Neural crest cell (in vitro differentiated cells): Measurements from ENCODE around the gene CAV1. TPM values are rescaled to one million over a fixed set of nuclear protein-coding genes. Genes with fewer than 3 reads are reported as not detected.
"Not testable (repeated sequence)": the region's sequence is repeated elsewhere in the genome, so short reads cannot be mapped to it uniquely, and the experiment has no call there.

Experiments used
- DNase-seq: peaks from one replicate; pipeline ENCODE4 v3.0.0; 2021; ENCODE audit warnings: low read depth, mixed read lengths, low spot score
- H3K27ac Mint-ChIP-seq: one replicate; pipeline ENCODE4 v1.8.0; 2021; ENCODE audit warnings: mild to moderate bottlenecking, mixed read lengths; ENCODE audit not compliant: unreplicated experiment
- H3K27me3 Mint-ChIP-seq: 2 replicates; pipeline ENCODE4 v1.8.0; 2021; ENCODE audit warnings: low read depth, mild to moderate bottlenecking, mixed read lengths
- H3K36me3 Mint-ChIP-seq: 2 replicates; pipeline ENCODE4 v1.8.0; 2021; ENCODE audit warnings: low read depth, mild to moderate bottlenecking, mixed read lengths
- H3K4me1 Mint-ChIP-seq: 2 replicates; pipeline ENCODE4 v1.8.0; 2021; ENCODE audit warnings: mixed read lengths
- H3K4me3 Mint-ChIP-seq: one replicate; pipeline ENCODE4 v1.8.0; 2021; ENCODE audit warnings: mild to moderate bottlenecking, mixed read lengths
- H3K9me3 Mint-ChIP-seq: 2 replicates; pipeline ENCODE4 v1.8.0; 2021; ENCODE audit warnings: mixed read lengths
- CTCF ChIP-seq: fragments of 200-600 bp; sonication (generic); conservative IDR thresholded peaks from 2 replicates; pipeline ENCODE4 v1.5.0; 2021; ENCODE audit warnings: antibody characterized with exemption, mild to moderate bottlenecking
- total RNA-seq: library from RNA; stranded (reverse); gene quantifications from 2 replicates; pipeline ENCODE4 v1.2.1, GENCODE V29; 2021

The CAV1 gene
- total RNA-seq, 1 donor from 2014 or later, result 3.7 TPM

- Mint-ChIP-seq H3K27ac (no peak overlapping the region), H3K4me3 (no peak overlapping the region), H3K36me3 (no peaks in the 10 kb centered on the region), H3K9me3 (no peaks in the 10 kb centered on the region), H3K27me3 (no peaks in the 10 kb centered on the region), H3K4me1 (peaks cover 31% of the 10 kb centered on the region)
- TF ChIP-seq CTCF, result no peak
- DNase-seq, result no peak
These were observed 59.9 kb downstream of the CAV1 start for GRCh38 chr7:116584721-116585120.

DNA sequence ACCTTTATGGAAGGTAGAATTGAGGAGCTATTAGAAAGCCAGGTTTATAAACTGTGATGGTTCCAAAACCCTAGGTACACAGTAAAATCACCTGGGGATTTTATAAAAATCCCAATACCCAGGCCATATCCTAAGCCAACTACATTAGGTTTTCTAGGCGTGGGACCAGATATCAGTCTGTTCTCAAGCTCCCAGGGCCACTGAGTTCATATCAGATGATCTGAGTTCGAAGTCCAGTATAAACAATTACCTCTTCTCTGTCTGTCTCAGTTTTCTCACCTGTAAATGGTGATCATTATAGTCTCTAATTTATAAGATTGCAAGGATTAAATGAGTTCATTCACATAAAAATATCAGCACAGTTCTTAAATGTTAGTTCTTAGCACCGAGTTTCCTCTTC, 60.6 kb downstream of the CAV1 start:
- Mint-ChIP-seq H3K4me1 (peaks cover 31% of the 10 kb centered on the region), H3K36me3 (no peaks in the 10 kb centered on the region), H3K27me3 (peaks cover 3% of the 10 kb centered on the region), H3K4me3 (no peak overlapping the region), H3K27ac (no peak overlapping the region), H3K9me3 (no peaks in the 10 kb centered on the region)
- no peak for DNase-seq
- TF ChIP-seq CTCF, result no peak

- Mint-ChIP-seq H3K4me1 (peaks cover 31% of the 10 kb centered on the region), H3K9me3 (no peaks in the 10 kb centered on the region), H3K4me3 (no peak overlapping the region), H3K27ac (no peak overlapping the region), H3K27me3 (peaks cover 3% of the 10 kb centered on the region), H3K36me3 (no peaks in the 10 kb centered on the region)
- TF ChIP-seq CTCF, result no peak
- no peak for DNase-seq
These were observed 61.1 kb downstream of the CAV1 start for GRCh38 chr7:116585967-116586366.

DNA sequence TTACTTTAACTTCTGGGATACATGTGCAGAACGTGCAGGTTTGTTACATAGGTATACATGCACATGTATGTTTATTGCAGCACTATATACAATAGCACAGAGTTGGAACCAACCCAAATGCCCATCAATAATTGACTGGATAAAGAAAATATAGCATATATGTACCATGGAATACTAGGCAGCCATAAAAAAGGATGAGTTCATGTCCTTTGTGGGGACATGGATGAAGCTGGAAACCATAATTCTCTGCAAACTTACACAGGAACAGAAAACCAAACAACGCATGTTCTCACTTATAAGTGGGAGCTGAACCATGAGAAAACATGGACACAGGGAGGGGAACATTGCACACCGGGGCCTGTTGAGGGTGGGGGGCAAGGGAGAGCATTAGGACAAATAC, 62.4 kb downstream of the CAV1 start:
- Mint-ChIP-seq H3K27ac (peak overlapping the region; percentile 59), H3K4me1 (peaks cover 31% of the 10 kb centered on the region)
- H3K27me3 Mint-ChIP-seq, H3K4me3 Mint-ChIP-seq, H3K9me3 Mint-ChIP-seq, DNase-seq, H3K36me3 Mint-ChIP-seq: not testable (repeated sequence)

GRCh38 chr7:116588225-116588624, 63.4 kb downstream of the CAV1 start:
- Mint-ChIP-seq H3K27ac (no peak overlapping the region), H3K9me3 (no peaks in the 10 kb centered on the region), H3K4me1 (peaks cover 26% of the 10 kb centered on the region), H3K4me3 (no peak overlapping the region), H3K36me3 (no peaks in the 10 kb centered on the region), H3K27me3 (peaks cover 10% of the 10 kb centered on the region)
- no peak for TF ChIP-seq CTCF
- no peak for DNase-seq

DNA sequence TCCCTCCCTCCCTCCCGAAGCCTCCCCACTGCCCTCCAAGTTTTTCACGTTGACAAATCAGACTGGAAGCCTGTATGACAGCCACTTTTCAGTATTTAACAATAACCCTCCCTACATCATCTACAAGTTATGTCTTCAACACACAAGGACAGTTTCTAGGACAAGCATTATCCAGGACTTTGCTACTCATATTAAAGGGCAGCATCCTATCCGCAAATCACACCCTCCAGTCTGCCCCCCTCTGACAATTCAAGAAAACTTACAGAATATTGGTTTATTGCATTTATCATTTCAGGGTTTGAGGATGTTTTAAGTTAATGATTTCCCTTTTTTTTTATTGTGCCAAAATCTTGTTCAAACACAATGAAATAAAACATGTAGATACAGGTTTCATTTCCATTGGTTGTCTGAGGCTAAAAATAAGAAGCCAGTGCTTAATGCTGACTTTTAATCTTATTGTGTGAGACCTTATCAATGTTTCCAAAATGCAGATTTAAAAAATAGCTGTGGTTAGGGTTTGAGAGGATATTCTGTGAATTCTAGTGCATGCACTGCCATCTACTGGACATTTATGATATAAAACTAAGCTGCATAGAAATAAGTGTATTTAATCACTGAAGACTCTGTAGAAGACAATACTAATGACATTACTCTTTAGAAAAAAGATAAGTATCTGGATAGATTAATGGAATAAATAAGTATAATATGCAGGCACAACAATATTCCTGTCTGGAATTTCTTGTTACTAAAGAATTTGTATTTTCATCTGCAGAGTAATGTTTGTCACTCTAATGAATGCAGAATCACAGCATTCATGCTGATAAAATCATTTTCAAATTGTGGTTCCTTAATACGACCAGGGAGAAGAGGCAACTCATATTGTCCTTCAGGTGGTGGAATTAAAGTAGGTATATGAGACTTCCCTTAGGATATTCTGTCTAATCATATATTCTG, 64.1 kb downstream of the CAV1 start:
- no peak overlapping the region for H3K27ac Mint-ChIP-seq
- TF ChIP-seq CTCF, result peak; percentile 93
- H3K4me1 Mint-ChIP-seq, result peaks cover 25% of the 10 kb centered on the region

More for the DNA sequence above, 64.1 kb downstream of the CAV1 start:
- Mint-ChIP-seq H3K4me3 (no peak overlapping the region), H3K27me3 (peaks cover 10% of the 10 kb centered on the region), H3K36me3 (no peaks in the 10 kb centered on the region), H3K9me3 (no peaks in the 10 kb centered on the region)
- DNase-seq, result no peak
